Caco-2 (cell line): ENCODE measurements around the gene FOXP1. TPM values are rescaled to one million over a fixed set of nuclear protein-coding genes. Genes with fewer than 3 reads are reported as not detected.

ENCODE experiments used
- BruUV-seq: library from RNA; stranded (reverse); fragments of 400-500 nt; replicated peaks from 2 replicates; lab custom pipeline; 2021; lab: Mats Ljungman, UMichigan
- CTCF ChIA-PET: fragments of 300-600 bp; sonication (Branson Sonifier 250); formaldehyde crosslinking; loops from one replicate; lab custom pipeline; 2022; ENCODE audit warnings: antibody characterized with exemption; lab: Charles Lee
- POLR2A ChIA-PET: fragments of 300-600 bp; sonication (Branson Sonifier 250); formaldehyde crosslinking; loops from one replicate; lab custom pipeline; 2022; ENCODE audit warnings: antibody characterized with exemption; lab: Charles Lee
- DNase-seq, 2 experiments: peaks; one replicate each; pipeline versions ENCODE4 v3.0.0 to v3.0.0-alpha.2; 2020 to 2022
- H3K27me3 ChIP-seq: replicated peaks from 2 replicates; pipeline ENCODE4 v1.6.0; 2011; ENCODE audit warnings: low read length; ENCODE audit not compliant: control insufficient read depth, insufficient read depth
- H3K36me3 ChIP-seq: 2 replicates; pipeline ENCODE4 v1.5.1; 2011; ENCODE audit warnings: low read length; ENCODE audit not compliant: control insufficient read depth, insufficient read depth
- H3K4me1 ChIP-seq: fragments of 250-450 bp; sonication (Bioruptor Pico); 2 replicates; pipeline ENCODE4 v1.5.1; 2020; ENCODE audit warnings: mild to moderate bottlenecking
- H3K4me3 ChIP-seq: 2 replicates; pipeline ENCODE4 v1.5.1; 2011; ENCODE audit warnings: low read depth, mild to moderate bottlenecking, control low read depth, low read length
- H3K9me3 ChIP-seq: fragments of 250-450 bp; sonication (Bioruptor Pico); 2 replicates; pipeline ENCODE4 v1.5.1; 2020; ENCODE audit warnings: mild to moderate bottlenecking, moderate library complexity
- H3K27ac Mint-ChIP-seq: one replicate; pipeline ENCODE4 v1.8.0; 2022; ENCODE audit warnings: mixed read lengths; ENCODE audit not compliant: unreplicated experiment
- H3K27me3 Mint-ChIP-seq: one replicate; pipeline ENCODE4 v1.8.0; 2022; ENCODE audit warnings: mixed read lengths; ENCODE audit not compliant: insufficient read depth, unreplicated experiment
- H3K36me3 Mint-ChIP-seq: one replicate; pipeline ENCODE4 v1.8.0; 2022; ENCODE audit warnings: mild to moderate bottlenecking, mixed read lengths; ENCODE audit not compliant: insufficient read depth, unreplicated experiment
- H3K4me1 Mint-ChIP-seq: one replicate; pipeline ENCODE4 v1.8.0; 2022; ENCODE audit warnings: low read depth, mixed read lengths; ENCODE audit not compliant: unreplicated experiment
- H3K4me3 Mint-ChIP-seq: one replicate; pipeline ENCODE4 v1.8.0; 2022; ENCODE audit warnings: mild to moderate bottlenecking, moderate library complexity, mixed read lengths; ENCODE audit not compliant: unreplicated experiment
- H3K9me3 Mint-ChIP-seq: one replicate; pipeline ENCODE4 v1.8.0; 2022; ENCODE audit warnings: mixed read lengths; ENCODE audit not compliant: unreplicated experiment
- intact Hi-C: fragments of 100-400 bp; cut with micrococcal nuclease; formaldehyde crosslinking; loops from one replicate; pipeline ENCODE4 v1.10.0; 2022; ENCODE audit not compliant: unreplicated experiment
- total RNA-seq: library from RNA; stranded (reverse); gene quantifications from 2 replicates; pipeline ENCODE4 v1.2.3, GENCODE V29; 2022
- TF ChIP-seq, protein P1 (sequence below), 2 experiments: fragments of 200-600 bp in 1 of 2; IDR thresholded peaks; 1 replicate in 1 of 2; 2 replicates in 1 of 2; pipeline versions ENCODE4 v1.5.1 to v1.8.0; 2011 to 2022; ENCODE audit warnings: antibody characterized with exemption in 1 of 2, control low read depth in 1 of 2, inconsistent platforms in 1 of 2, low read depth in 1 of 2, low read length in 1 of 2, mild to moderate bottlenecking in 1 of 2, moderate library complexity in 1 of 2; ENCODE audit not compliant: insufficient read depth in 1 of 2, severe bottlenecking in 1 of 2, unreplicated experiment in 1 of 2

Gene FOXP1
- total RNA-seq, 1 experiment from 2014 or later: 131 TPM

DNA sequence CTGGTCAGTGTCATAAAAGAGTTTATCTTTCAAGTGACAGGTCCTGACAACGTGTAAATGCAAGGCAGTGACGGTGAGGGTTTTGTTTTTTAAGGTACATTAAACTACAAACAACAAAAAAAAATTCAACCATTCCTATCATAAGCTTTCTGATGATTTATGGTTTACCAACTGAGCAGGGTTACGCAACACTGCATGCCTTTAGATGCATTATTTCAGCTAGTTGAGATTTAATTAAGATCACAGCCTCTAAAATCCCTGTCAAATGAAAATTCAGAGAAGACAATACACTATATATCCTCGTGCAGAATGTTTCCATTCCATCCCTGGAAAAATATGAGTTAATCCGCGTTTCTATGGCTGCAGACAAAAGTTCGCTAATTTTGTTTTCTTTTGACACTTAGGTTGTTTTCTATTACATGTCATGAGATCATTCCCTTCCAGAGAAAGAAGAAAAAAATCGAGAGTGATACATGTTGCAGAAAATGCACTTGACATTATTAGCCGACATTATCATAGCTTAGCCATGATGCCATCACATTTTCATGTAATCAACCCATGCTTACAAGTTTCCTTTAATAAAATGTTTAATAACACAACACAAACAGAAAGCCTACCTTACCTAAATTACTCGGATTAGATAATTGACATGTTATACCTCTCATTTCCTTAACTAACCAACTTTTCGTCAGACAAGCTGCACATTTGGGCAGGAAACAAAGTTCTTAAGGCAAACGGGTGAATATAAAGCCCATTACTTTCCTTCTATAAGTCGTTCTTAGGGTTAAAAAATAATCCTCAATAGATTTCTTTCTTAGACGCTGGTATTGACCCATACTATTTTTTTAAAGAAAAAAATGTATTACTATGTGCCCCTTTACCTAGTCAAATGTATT, 521.2 kb downstream of the FOXP1 start:
- ChIA-PET CTCF (interaction anchor here (0.6 kb wide), 1 partner anchor 181 kb away, joined by 4 read pairs; no protein-coding TSS in a partner anchor), POLR2A (no interaction called here)
- Histone ChIP-seq H3K9me3 (no peaks in the 10 kb centered on the region), H3K4me1 (peaks cover 69% of the 10 kb centered on the region), H3K36me3 (no peaks in the 10 kb centered on the region; the same call in 1 of the 2 replicates), H3K27me3 (no peaks in the 10 kb centered on the region), H3K4me3 (peak overlapping the region; percentile 58)
- Mint-ChIP-seq H3K27ac (peak overlapping the region; percentile 71), H3K36me3 (peaks cover 13% of the 10 kb centered on the region), H3K27me3 (no peaks in the 10 kb centered on the region), H3K9me3 (no peaks in the 10 kb centered on the region), H3K4me1 (peaks cover 48% of the 10 kb centered on the region), H3K4me3 (no peak overlapping the region)
- intact Hi-C loops: loop anchor here (5.0 kb wide), 1 partner anchor 355 kb away; no protein-coding TSS in a partner anchor
- BruUV-seq: no TSS peak
- no peak for DNase-seq
- TF ChIP-seq, protein P1, sequence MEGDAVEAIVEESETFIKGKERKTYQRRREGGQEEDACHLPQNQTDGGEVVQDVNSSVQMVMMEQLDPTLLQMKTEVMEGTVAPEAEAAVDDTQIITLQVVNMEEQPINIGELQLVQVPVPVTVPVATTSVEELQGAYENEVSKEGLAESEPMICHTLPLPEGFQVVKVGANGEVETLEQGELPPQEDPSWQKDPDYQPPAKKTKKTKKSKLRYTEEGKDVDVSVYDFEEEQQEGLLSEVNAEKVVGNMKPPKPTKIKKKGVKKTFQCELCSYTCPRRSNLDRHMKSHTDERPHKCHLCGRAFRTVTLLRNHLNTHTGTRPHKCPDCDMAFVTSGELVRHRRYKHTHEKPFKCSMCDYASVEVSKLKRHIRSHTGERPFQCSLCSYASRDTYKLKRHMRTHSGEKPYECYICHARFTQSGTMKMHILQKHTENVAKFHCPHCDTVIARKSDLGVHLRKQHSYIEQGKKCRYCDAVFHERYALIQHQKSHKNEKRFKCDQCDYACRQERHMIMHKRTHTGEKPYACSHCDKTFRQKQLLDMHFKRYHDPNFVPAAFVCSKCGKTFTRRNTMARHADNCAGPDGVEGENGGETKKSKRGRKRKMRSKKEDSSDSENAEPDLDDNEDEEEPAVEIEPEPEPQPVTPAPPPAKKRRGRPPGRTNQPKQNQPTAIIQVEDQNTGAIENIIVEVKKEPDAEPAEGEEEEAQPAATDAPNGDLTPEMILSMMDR (IDR thresholded peaks at IDR 0.05; ENCODE audit: insufficient read depth in 1 of 2, low read depth in 1 of 2, low read length in 1 of 2, severe bottlenecking in 1 of 2, unreplicated experiment in 1 of 2): no peak

DNA sequence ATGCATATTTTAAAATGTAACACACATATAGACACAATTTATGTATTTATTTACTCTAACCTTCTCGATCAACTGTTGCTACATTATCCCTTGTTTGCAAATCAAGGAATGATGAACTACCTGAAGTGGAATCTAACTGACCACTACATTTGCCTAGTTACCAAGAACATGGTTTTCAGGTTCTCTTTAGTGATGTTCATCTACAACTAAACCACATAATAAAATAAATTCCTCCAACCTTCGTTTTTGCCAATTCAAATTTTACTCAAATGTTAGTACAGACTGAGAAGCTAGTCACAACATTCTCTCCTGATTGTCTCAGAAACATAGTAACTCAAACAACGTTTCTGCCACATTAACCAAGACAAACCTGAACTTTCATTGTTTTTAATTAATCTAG, 521.9 kb downstream of the FOXP1 start:
- Histone ChIP-seq H3K4me1 (peaks cover 67% of the 10 kb centered on the region), H3K27me3 (no peaks in the 10 kb centered on the region), H3K36me3 (no peaks in the 10 kb centered on the region; the same call in 1 of the 2 replicates), H3K9me3 (no peaks in the 10 kb centered on the region), H3K4me3 (no peak overlapping the region)
- Mint-ChIP-seq H3K9me3 (no peaks in the 10 kb centered on the region), H3K36me3 (peaks cover 8% of the 10 kb centered on the region), H3K27ac (peak overlapping the region; percentile 71), H3K4me3 (no peak overlapping the region), H3K4me1 (peaks cover 42% of the 10 kb centered on the region), H3K27me3 (no peaks in the 10 kb centered on the region)
- CTCF ChIA-PET: no interaction called here
- BruUV-seq: no TSS peak
- POLR2A ChIA-PET: no interaction called here
- TF ChIP-seq, protein P1 (IDR thresholded peaks at IDR 0.05; ENCODE audit: insufficient read depth in 1 of 2, low read depth in 1 of 2, low read length in 1 of 2, severe bottlenecking in 1 of 2, unreplicated experiment in 1 of 2): no peak
- intact Hi-C loops: loop anchor here (5.0 kb wide), 1 partner anchor 356 kb away; no protein-coding TSS in a partner anchor
- DNase-seq: no peak

DNA sequence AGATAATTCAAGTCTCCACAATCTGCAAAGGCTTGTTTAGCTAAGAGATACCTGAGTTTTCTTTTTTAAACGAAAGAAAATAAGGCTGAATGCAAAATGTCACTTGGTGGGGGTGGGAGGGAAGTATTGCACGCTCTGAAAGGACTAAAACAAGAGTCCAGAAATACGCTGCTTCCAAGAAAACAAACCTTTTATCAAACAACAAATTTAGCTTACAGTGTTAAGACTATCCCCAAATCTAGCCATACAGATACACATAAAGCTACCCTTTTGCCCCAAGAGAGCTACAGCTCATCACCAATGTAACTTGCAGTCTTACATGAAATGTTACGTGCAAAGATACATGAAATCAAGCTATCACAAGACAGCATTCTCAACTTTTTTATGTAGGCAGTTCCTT, 522.5 kb downstream of the FOXP1 start:
- TF ChIP-seq, protein P1 (IDR thresholded peaks at IDR 0.05; ENCODE audit: insufficient read depth in 1 of 2, low read depth in 1 of 2, low read length in 1 of 2, severe bottlenecking in 1 of 2, unreplicated experiment in 1 of 2): no peak
- Histone ChIP-seq H3K4me3 (no peak overlapping the region), H3K36me3 (no peaks in the 10 kb centered on the region; the same call in 1 of the 2 replicates), H3K4me1 (peaks cover 64% of the 10 kb centered on the region), H3K9me3 (no peaks in the 10 kb centered on the region), H3K27me3 (no peaks in the 10 kb centered on the region)
- no peak overlapping the region for H3K4me3 Mint-ChIP-seq
- CTCF ChIA-PET: interaction anchor here (0.5 to 0.6 kb wide), 2 partner anchors 37 to 92 kb away, joined by 3 to 5 read pairs; no protein-coding TSS in a partner anchor
- POLR2A ChIA-PET: interaction anchor here (0.6 kb wide), 1 partner anchor 92 kb away, joined by 3 read pairs; no protein-coding TSS in a partner anchor
- no peaks in the 10 kb centered on the region for H3K9me3 Mint-ChIP-seq
- no peaks in the 10 kb centered on the region for H3K27me3 Mint-ChIP-seq
- intact Hi-C loops: loop anchor here (5.0 kb wide), 1 partner anchor 356 kb away; no protein-coding TSS in a partner anchor
- no TSS peak for BruUV-seq
- no peak for DNase-seq
- H3K27ac Mint-ChIP-seq: peak overlapping the region; percentile 71
- H3K4me1 Mint-ChIP-seq: peaks cover 37% of the 10 kb centered on the region
- peaks cover 7% of the 10 kb centered on the region for H3K36me3 Mint-ChIP-seq
